Heart right ventricle (tissue), 16 donors: ENCODE measurements around the gene YWHAQ. TPM values are rescaled to one million over a fixed set of nuclear protein-coding genes. Genes with fewer than 3 reads are reported as not detected.
A peak's percentile ranks its signal among the peaks of the same experiment; 100 is the strongest.

Experiments
- ATAC-seq, 8 donors: fragments of 200-7000 bp; cut with Tn5 transposase; one replicate each; pipeline ENCODE4 v1.9.1; 2020; ENCODE audit warnings: mild to moderate bottlenecking in 8 of 8, moderate library complexity in 8 of 8, moderate number of reproducible peaks in 1 of 8
- DNase-seq, 2 donors: peaks; one replicate each; pipeline ENCODE4 v3.0.0-alpha.2; 2020
- H3K27ac ChIP-seq, 10 donors: fragments of 200-600 bp; sonication (generic) in 2 of 10; one replicate each; pipeline versions ENCODE4 v1.5.0 to v1.8.0; 2020 to 2022; ENCODE audit warnings: mild to moderate bottlenecking in 3 of 10
- H3K27me3 ChIP-seq, 7 donors: fragments of 200-600 bp; one replicate each; pipeline ENCODE4 v1.8.0; 2021 to 2022; ENCODE audit warnings: mild to moderate bottlenecking in 2 of 7
- H3K36me3 ChIP-seq, 9 donors: fragments of 200-600 bp; sonication (generic) in 1 of 9; one replicate each; pipeline versions ENCODE4 v1.5.0 to v1.8.0; 2020 to 2022; ENCODE audit warnings: mild to moderate bottlenecking in 2 of 9
- H3K4me1 ChIP-seq, 9 donors: fragments of 200-600 bp; sonication (generic) in 1 of 9; one replicate each; pipeline versions ENCODE4 v1.5.0 to v1.8.0; 2020 to 2022; ENCODE audit warnings: mild to moderate bottlenecking in 4 of 9
- H3K4me3 ChIP-seq, 10 donors: fragments of 200-600 bp; sonication (generic) in 2 of 10; one replicate each; pipeline versions ENCODE4 v1.5.0 to v1.8.0; 2020 to 2022; ENCODE audit warnings: mild to moderate bottlenecking in 7 of 10, moderate library complexity in 2 of 10
- H3K9me3 ChIP-seq, 11 donors: fragments of 200-600 bp in 10 of 11; sonication (generic) in 2 of 11; one replicate each; pipeline versions ENCODE4 v1.5.0 to v1.8.0; 2013 to 2022; ENCODE audit warnings: mild to moderate bottlenecking in 2 of 11, control low read depth in 1 of 11, moderate library complexity in 1 of 11
- CTCF ChIP-seq, 9 donors: fragments of 200-600 bp; sonication (generic) in 2 of 9; IDR thresholded peaks; one replicate each; pipeline versions ENCODE4 v1.5.0 to v1.8.0; 2021 to 2022; ENCODE audit warnings: antibody characterized with exemption in 9 of 9, mild to moderate bottlenecking in 5 of 9, moderate library complexity in 1 of 9
- WGBS, 2 donors: extraction: QIAGEN DNeasy Blood & Tissue Kit; methylation state at CpG; one replicate each; pipeline ENCODE4 v1.1.7; 2013; ENCODE audit warnings: inconsistent platforms in 1 of 2; 5-methylcytosine and 5-hydroxymethylcytosine counted together
- intact Hi-C, 10 donors: fragments of 100-400 bp; cut with DNase I; formaldehyde crosslinking; loops; one replicate each; pipeline versions ENCODE4 v1.11.1 to v1.14.2; 2022
- polyA plus RNA-seq, 2 donors: library from polyadenylated mRNA; stranded (reverse); fragments of 200-250 nt; gene quantifications; one replicate each; pipeline ENCODE4 v1.2.3, GENCODE V29; 2013
- total RNA-seq, 10 donors: library from RNA; stranded (reverse); fragmentation: NEBNext Ultra II Directional in 3 of 10; extraction: Animal tissue kit (Norgen Biotek cat#: 25700) in 3 of 10; gene quantifications; one replicate each; pipeline versions ENCODE4 v1.2.1 to v1.2.4, GENCODE V29; 2021 to 2023
- donor health status: Arrhythmogenic right ventricular cardiomyopathy.
- donor health status: ischemic (EF 13 %, LVEDD 7.1; RV severe dilation, severe dysfunction).
- donor health status: healthy with polysubstance abuse.
- donor health status: DM: no; HTN: yes; CAD: no.
- donor health status: DM: no; HTN: no; CAD: no.
- donor health status: ischemic (EF 25% LVEDD 6.9; RV normal size, moderate dysfunction).
- donor health status: ischemic (EF 25% LVEDD 5.7; RV mildly dilated, moderate dysfunction).
- donor health status: healthy.
- donor health status: DM: yes; HTN: yes; CAD: no.
- donor health status: Ischemic cardiomyopathy.
- donor health status: ischemic (EF 35%, LVEDD 5.7; RV mildly dilated, moderate dysfunction).
- donor health status: nonischemic (EF 11% LVEDD 7.7; RV severe dilation, severe dysfunction).
- donor health status: DM: yes; HTN: yes; CAD: no.
- donor health status: PGD.
- donor health status: ischemic (EF 29% LVEDD 5.4; RV normal size, mild dysfunction).
- donor health status: nonischemic (EF 23%, LVEDD 6.1; RV moderate dilation, normal function).

YWHAQ gene
- total and polyA plus RNA-seq, 12 donors, result 62.0 to 303 (median 199) TPM

- intact Hi-C loops, result loop anchor here in 1 of 10 donors (5.0 kb wide), 1 partner anchor 197 kb away; no protein-coding TSS in a partner anchor
- H3K27me3 ChIP-seq, result no peaks in the 10 kb centered on the region
- H3K27ac ChIP-seq, result peak overlapping the region in 8 of 10 donors; percentile 52 to 80 (median 68)
- H3K9me3 ChIP-seq, result no peaks in the 10 kb centered on the region
- no peak for TF ChIP-seq CTCF (IDR thresholded peaks at IDR 0.05)
- peak; percentile 91 to 97 (median 93) for ATAC-seq
- H3K36me3 ChIP-seq, result no peaks in the 10 kb centered on the region
- H3K4me1 ChIP-seq, result peaks cover 0 to 27% (median 12%) of the 10 kb centered on the region in 9 donors
- H3K4me3 ChIP-seq, result peak overlapping the region in 5 of 10 donors; percentile 6 to 28 (median 14)
- peak; percentile 44 to 84 for DNase-seq
- WGBS, 2 donors, result 75 to 82% methylated on average over 11 of the region's 11 CpGs
Measured at GRCh38 chr2:9565436-9566153, 65.2 kb downstream of the YWHAQ start.

- no peak for TF ChIP-seq CTCF (IDR thresholded peaks at IDR 0.05)
- intact Hi-C loops, result no loop called here
- WGBS, 2 donors, result 78 to 90% methylated on average over 2 of the region's 2 CpGs
- no peak for ATAC-seq
- Histone ChIP-seq H3K36me3 (no peaks in the 10 kb centered on the region), H3K27me3 (no peaks in the 10 kb centered on the region), H3K27ac (no peak overlapping the region), H3K4me3 (no peak overlapping the region), H3K4me1 (peaks cover 0 to 28% (median 14%) of the 10 kb centered on the region in 9 donors), H3K9me3 (no peaks in the 10 kb centered on the region)
- no peak for DNase-seq
Measured at GRCh38 chr2:9560628-9561027, 70.2 kb downstream of the YWHAQ start.

DNA sequence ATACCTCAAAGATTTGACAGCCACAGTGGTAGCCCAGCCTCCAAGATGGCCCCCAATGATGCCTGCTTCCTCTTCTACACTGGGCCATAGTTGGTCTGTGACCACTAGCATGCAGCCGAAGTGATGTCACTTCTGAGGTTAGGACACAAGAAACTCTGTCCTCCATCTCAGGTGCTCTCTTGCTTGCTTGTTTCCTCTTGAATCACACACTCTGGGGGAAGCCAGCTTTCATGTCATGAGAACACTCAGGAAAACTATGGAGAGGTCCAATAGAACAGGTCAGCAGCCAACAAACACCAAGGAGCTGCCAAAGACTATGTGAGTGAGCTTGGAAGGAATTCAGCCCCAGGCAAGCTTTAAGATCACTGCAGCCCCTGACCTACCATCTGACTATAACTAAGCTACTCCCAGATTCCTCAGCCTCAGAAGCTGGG lies 71.8 kb downstream of the YWHAQ start:
- 90 to 98% methylated on average over 1 of the region's 1 CpG for WGBS, 2 donors
- H3K27me3 ChIP-seq, result no peaks in the 10 kb centered on the region
- no peak for ATAC-seq
- peak overlapping the region in 1 of 10 donors; percentile 4 for H3K27ac ChIP-seq
- no peaks in the 10 kb centered on the region for H3K9me3 ChIP-seq
- H3K36me3 ChIP-seq, result no peaks in the 10 kb centered on the region
- intact Hi-C loops, result loop anchor here in 5 of 10 donors (5.0 to 10.0 kb wide), 6 partner anchors 33 to 216 kb away; partner anchors contain the start of gene YWHAQ (in 4 of the 5)
- H3K4me3 ChIP-seq, result no peak overlapping the region
- DNase-seq, result no peak
- peaks cover 0 to 26% (median 18%) of the 10 kb centered on the region in 9 donors for H3K4me1 ChIP-seq
- no peak for TF ChIP-seq CTCF (IDR thresholded peaks at IDR 0.05)

DNA sequence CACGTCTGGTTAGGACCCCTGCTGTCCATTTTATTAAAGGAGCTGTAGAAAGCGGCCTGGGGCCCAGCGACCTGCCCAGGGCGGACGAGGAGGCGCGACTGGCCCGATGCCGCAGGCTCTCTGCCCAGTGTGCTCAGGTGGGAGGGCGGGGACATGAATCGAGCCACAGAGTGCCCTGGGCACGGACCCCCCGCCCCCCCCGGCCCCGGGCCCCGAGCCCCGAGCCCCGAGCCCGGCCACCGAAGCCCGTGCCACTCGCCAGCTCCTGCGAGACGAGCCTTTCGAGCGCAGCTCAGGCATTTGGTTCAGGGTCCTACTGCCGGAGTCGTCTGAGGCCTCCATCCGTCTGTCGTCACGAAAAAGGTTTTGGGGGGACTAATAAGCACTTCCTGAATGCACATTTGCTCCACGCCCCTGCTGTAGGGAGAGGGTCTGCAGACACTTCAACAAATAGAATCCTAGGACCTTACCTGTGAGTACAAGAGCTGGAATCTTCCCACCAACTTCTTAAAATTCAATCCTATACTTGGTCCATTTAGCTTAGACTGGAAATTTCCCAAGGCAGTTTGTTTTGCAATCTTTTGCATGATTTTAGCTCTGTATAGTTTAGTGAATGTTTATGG lies 74.6 kb downstream of the YWHAQ start:
- Histone ChIP-seq H3K27ac (peak overlapping the region; percentile 95 to 100 (median 99)), H3K4me1 (peaks cover 4 to 52% (median 45%) of the 10 kb centered on the region in 9 donors), H3K9me3 (no peaks in the 10 kb centered on the region), H3K27me3 (no peaks in the 10 kb centered on the region), H3K36me3 (no peaks in the 10 kb centered on the region), H3K4me3 (peak overlapping the region; percentile 69 to 95 (median 86))
- intact Hi-C loops, result loop anchor here in 6 of 10 donors (1.0 to 10.0 kb wide), 7 partner anchors 18 to 219 kb away; partner anchors contain the start of gene YWHAQ (in 4 of the 6)
- no peak for TF ChIP-seq CTCF (IDR thresholded peaks at IDR 0.05)
- DNase-seq (no peak), ATAC-seq (peak in 7 of 8 donors; percentile 40 to 83 (median 63))
- WGBS, 2 donors, result 1% methylated on average over 29 to 32 of the region's 32 CpGs
